Endothelial cell of umbilical vein (primary cell): ENCODE data around the gene PRR5L. TPM values are rescaled to one million over a fixed set of nuclear protein-coding genes. Genes with fewer than 3 reads are reported as not detected.

Experiments
- BruUV-seq: library from RNA; stranded (reverse); fragments of 400-500 nt; replicated peaks from 2 replicates; lab custom pipeline; 2021; lab: Mats Ljungman, UMichigan
- CTCF ChIA-PET: fragments of 300-600, 350-600 bp; sonication (Branson Sonifier 250); formaldehyde crosslinking; loops from one replicate; lab custom pipeline; 2021; ENCODE audit warnings: antibody characterized with exemption, inconsistent platforms; lab: Charles Lee
- POLR2A ChIA-PET: fragments of 300-600, 350-600 bp; sonication (Branson Sonifier 250); formaldehyde crosslinking; loops from one replicate; lab custom pipeline; 2021; ENCODE audit warnings: antibody characterized with exemption, inconsistent platforms; lab: Charles Lee
- DNase-seq: peaks from one replicate; pipeline ENCODE4 v3.0.0-alpha.2; 2011; ENCODE audit warnings: low read depth, low spot score
- FAIRE-seq: peaks from 2 replicates; lab custom pipeline; 2011; peaks lifted over from hg19 to GRCh38; lab: Jason Lieb, UNC
- H2AFZ ChIP-seq: 2 replicates; pipeline ENCODE4 v1.6.0; 2012; ENCODE audit warnings: low read depth, low read length, control low read depth, inconsistent platforms
- H3K27ac ChIP-seq: 2 replicates; pipeline ENCODE4 v1.5.1; 2011; ENCODE audit warnings: low read depth, mild to moderate bottlenecking, control low read depth, low read length, moderate library complexity; ENCODE audit not compliant: insufficient read depth
- H3K27me3 ChIP-seq, 2 experiments: 2 replicates each; pipeline versions ENCODE4 v1.6.0 to v1.6.1; 2011; ENCODE audit warnings: low read length in 2 of 2, mixed read lengths in 1 of 2; ENCODE audit not compliant: control insufficient read depth in 2 of 2, insufficient read depth in 2 of 2
- H3K36me3 ChIP-seq, 2 experiments: 2 replicates in 1 of 2; 3 replicates in 1 of 2; pipeline ENCODE4 v1.5.1; 2011; ENCODE audit warnings: low read length in 2 of 2, mild to moderate bottlenecking in 1 of 2, moderate library complexity in 1 of 2; ENCODE audit not compliant: control insufficient read depth in 2 of 2, insufficient read depth in 2 of 2; ENCODE audit errors: extremely low read depth in 1 of 2
- H3K4me1 ChIP-seq: 3 replicates; pipeline ENCODE4 v1.5.1; 2011; ENCODE audit warnings: mild to moderate bottlenecking, low read length; ENCODE audit not compliant: control insufficient read depth, insufficient read depth; ENCODE audit errors: extremely low read depth
- H3K4me2 ChIP-seq: 2 replicates; pipeline ENCODE4 v1.6.1; 2011; ENCODE audit warnings: low read length, control low read depth, mixed read lengths; ENCODE audit not compliant: insufficient read depth
- H3K4me3 ChIP-seq, 3 experiments: fragments of 200-600 bp in 1 of 3; sonication (generic), shearing (Covaris generic) in 1 of 3; replicated peaks in 1 of 3; 2 replicates each; pipeline ENCODE4 v1.5.1; 2011 to 2016; ENCODE audit warnings: control low read depth in 3 of 3, low read length in 3 of 3, mild to moderate bottlenecking in 2 of 3, inconsistent platforms in 1 of 3, low read depth in 1 of 3, moderate library complexity in 1 of 3; ENCODE audit not compliant: insufficient read depth in 1 of 3
- H3K79me2 ChIP-seq: 2 replicates; pipeline ENCODE4 v1.6.0; 2012; ENCODE audit warnings: low read length, inconsistent platforms; ENCODE audit not compliant: control insufficient read depth, insufficient read depth
- H3K9ac ChIP-seq: replicated peaks from 2 replicates; pipeline ENCODE3; 2011; ENCODE audit warnings: low read length, control low read depth; ENCODE audit not compliant: insufficient read depth; ENCODE audit errors: extremely low read depth
- H3K9me1 ChIP-seq: replicated peaks from 3 replicates; pipeline ENCODE4 v1.6.0; 2011; ENCODE audit warnings: mild to moderate bottlenecking, low read length; ENCODE audit not compliant: control insufficient read depth, insufficient read depth; ENCODE audit errors: extremely low read depth
- H3K9me3 ChIP-seq: replicated peaks from 2 replicates; pipeline ENCODE4 v1.5.1; 2012; ENCODE audit warnings: low read length, inconsistent platforms; ENCODE audit not compliant: control insufficient read depth, insufficient read depth
- H4K20me1 ChIP-seq: replicated peaks from 2 replicates; pipeline ENCODE3; 2011; ENCODE audit warnings: mild to moderate bottlenecking, low read length; ENCODE audit not compliant: control insufficient read depth, insufficient read depth; ENCODE audit errors: extremely low read depth
- EZH2 ChIP-seq: IDR thresholded peaks from 2 replicates; pipeline ENCODE4 v1.6.1; 2012; ENCODE audit warnings: borderline replicate concordance, low read depth, mild to moderate bottlenecking, moderate library complexity, low read length, inconsistent platforms; ENCODE audit not compliant: severe bottlenecking
- FOS ChIP-seq: IDR thresholded peaks from 2 replicates; pipeline ENCODE4 v1.6.1; 2011; ENCODE audit warnings: mild to moderate bottlenecking, low read length, moderate library complexity, borderline replicate concordance; ENCODE audit not compliant: insufficient read depth
- GATA2 ChIP-seq: IDR thresholded peaks from 2 replicates; pipeline ENCODE4 v1.7.0; 2011; ENCODE audit warnings: low read depth, mild to moderate bottlenecking, moderate library complexity, mixed read lengths, low read length; ENCODE audit not compliant: insufficient read length, insufficient read depth
- JUN ChIP-seq: IDR thresholded peaks from 2 replicates; pipeline ENCODE4 v1.6.1; 2011; ENCODE audit warnings: borderline replicate concordance, low read depth; ENCODE audit not compliant: insufficient read length, insufficient read depth
- MYC ChIP-seq: IDR thresholded peaks from one replicate; pipeline ENCODE4 v1.6.1; 2011; ENCODE audit warnings: mild to moderate bottlenecking, low read depth, low read length
- POLR2A ChIP-seq: IDR thresholded peaks from 2 replicates; pipeline ENCODE4 v1.6.1; 2012; ENCODE audit warnings: low read depth, mild to moderate bottlenecking, control low read depth, low read length
- POLR2AphosphoS5 ChIP-seq: IDR thresholded peaks from 2 replicates; pipeline ENCODE4 v1.6.1; 2012; ENCODE audit warnings: low read depth, mild to moderate bottlenecking, control low read depth, low read length, moderate library complexity; ENCODE audit not compliant: insufficient read depth
- dilution Hi-C: fragments of 300-500 bp; cut with MboI; formaldehyde crosslinking; loops from one replicate; pipeline ENCODE4 v1.15.0; 2019; ENCODE audit warnings: low sequenced_read_pairs; ENCODE audit not compliant: extremely low pct_ligation_motif_present
- intact Hi-C: fragments of 100-400 bp; cut with micrococcal nuclease; formaldehyde crosslinking; loops from one replicate; pipeline ENCODE4 v1.10.0; 2022
- polyA plus RNA-seq, 4 experiments: library from polyadenylated mRNA; depleted of rRNA in 3 of 4; stranded (reverse) in 3 of 4; unstranded in 1 of 4; fragments of >200 nt; gene quantifications; 2 replicates each; pipeline versions ENCODE4 v1.2.1 to v1.2.3, GENCODE V29; 2011 to 2012; ENCODE audit warnings: missing spikeins in 1 of 4
- total RNA-seq: library from RNA; stranded (reverse); gene quantifications from 2 replicates; pipeline ENCODE4 v1.2.3, GENCODE V29; 2021
- TF ChIP-seq, protein P1 (sequence below), 2 donors: IDR thresholded peaks; 1 replicate in 1 of 2; 2 replicates in 1 of 2; pipeline ENCODE4 v1.5.1; 2011; ENCODE audit warnings: low read length in 2 of 2, mild to moderate bottlenecking in 2 of 2, moderate library complexity in 2 of 2, control low read depth in 1 of 2, inconsistent platforms in 1 of 2, low read depth in 1 of 2; ENCODE audit not compliant: insufficient read depth in 1 of 2; ENCODE audit errors: extremely low read depth in 1 of 2
- TF ChIP-seq, protein P2 (sequence below): IDR thresholded peaks from 2 replicates; pipeline ENCODE4 v1.6.1; 2011; ENCODE audit not compliant: insufficient read depth, insufficient read length

Gene PRR5L
- total and polyA plus RNA-seq, 2 donors (not counting 3 experiments of a cell fraction or from before 2014, with no cell fraction given) = 2.5 to 6.1 TPM

DNA sequence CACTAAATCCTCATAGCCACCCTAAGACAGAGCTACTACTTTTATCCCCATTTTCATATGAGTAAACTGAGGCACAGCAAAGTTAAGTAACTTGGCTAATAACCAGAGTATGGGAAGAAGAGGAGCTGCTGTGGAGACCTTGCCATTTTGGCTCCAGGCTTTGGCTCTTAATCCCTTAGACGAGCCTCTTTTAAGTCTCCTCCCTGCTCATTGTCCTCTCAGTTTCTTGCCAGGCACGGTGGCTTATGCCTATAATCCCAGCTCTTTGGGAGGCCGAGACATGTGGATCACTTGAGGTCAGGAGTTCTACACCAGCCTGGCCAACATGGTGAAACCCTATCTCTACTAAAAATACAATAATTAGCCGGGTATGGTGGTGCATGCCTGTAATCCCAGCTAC lies 78.6 kb downstream of the PRR5L start:
- ChIA-PET CTCF (interaction anchor here (0.7 to 6.1 kb wide), 4 partner anchors 9 to 118 kb away, joined by 3 to 61 read pairs (median 27); no protein-coding TSS in a partner anchor), POLR2A (interaction anchor here (0.7 kb wide), 1 partner anchor 29 kb away, joined by 3 read pairs; no protein-coding TSS in a partner anchor)
- BruUV-seq = no TSS peak
- Histone ChIP-seq H3K79me2 (no peaks in the 10 kb centered on the region), H3K27me3 (peaks cover 19% of the 10 kb centered on the region in 2 experiments), H2AFZ (no peak overlapping the region), H3K4me1 (peaks cover 10% of the 10 kb centered on the region), H3K9me3 (no peaks in the 10 kb centered on the region), H3K4me2 (no peak overlapping the region), H3K27ac (no peak overlapping the region), H3K9ac (no peak overlapping the region), H3K4me3 (no peak overlapping the region), H4K20me1 (no peaks in the 10 kb centered on the region), H3K9me1 (no peaks in the 10 kb centered on the region), H3K36me3 (peaks cover 0 to 3% of the 10 kb centered on the region in 2 experiments)
- DNase-seq (no peak), FAIRE-seq (no peak)
- dilution Hi-C loops (no loop called here), intact Hi-C loops (no loop called here)
- no peak for TF ChIP-seq JUN
- no peak for TF ChIP-seq EZH2
- TF ChIP-seq FOS = no peak
- TF ChIP-seq POLR2AphosphoS5 = no peak
- TF ChIP-seq POLR2A = no peak
- TF ChIP-seq GATA2 = no peak
- TF ChIP-seq, protein P1, sequence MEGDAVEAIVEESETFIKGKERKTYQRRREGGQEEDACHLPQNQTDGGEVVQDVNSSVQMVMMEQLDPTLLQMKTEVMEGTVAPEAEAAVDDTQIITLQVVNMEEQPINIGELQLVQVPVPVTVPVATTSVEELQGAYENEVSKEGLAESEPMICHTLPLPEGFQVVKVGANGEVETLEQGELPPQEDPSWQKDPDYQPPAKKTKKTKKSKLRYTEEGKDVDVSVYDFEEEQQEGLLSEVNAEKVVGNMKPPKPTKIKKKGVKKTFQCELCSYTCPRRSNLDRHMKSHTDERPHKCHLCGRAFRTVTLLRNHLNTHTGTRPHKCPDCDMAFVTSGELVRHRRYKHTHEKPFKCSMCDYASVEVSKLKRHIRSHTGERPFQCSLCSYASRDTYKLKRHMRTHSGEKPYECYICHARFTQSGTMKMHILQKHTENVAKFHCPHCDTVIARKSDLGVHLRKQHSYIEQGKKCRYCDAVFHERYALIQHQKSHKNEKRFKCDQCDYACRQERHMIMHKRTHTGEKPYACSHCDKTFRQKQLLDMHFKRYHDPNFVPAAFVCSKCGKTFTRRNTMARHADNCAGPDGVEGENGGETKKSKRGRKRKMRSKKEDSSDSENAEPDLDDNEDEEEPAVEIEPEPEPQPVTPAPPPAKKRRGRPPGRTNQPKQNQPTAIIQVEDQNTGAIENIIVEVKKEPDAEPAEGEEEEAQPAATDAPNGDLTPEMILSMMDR (IDR thresholded peaks at IDR 0.05; ENCODE audit: extremely low read depth in 1 of 2, insufficient read depth in 1 of 2, low read depth in 1 of 2, low read length in 2 of 2) = no peak
- no peak for TF ChIP-seq MYC
- TF ChIP-seq, protein P2, sequence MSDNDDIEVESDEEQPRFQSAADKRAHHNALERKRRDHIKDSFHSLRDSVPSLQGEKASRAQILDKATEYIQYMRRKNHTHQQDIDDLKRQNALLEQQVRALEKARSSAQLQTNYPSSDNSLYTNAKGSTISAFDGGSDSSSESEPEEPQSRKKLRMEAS = no peak
